Frontal cortex (tissue), 4 donors: ENCODE data around the gene AP2B1. TPM values are rescaled to one million over a fixed set of nuclear protein-coding genes. Genes with fewer than 3 reads are reported as not detected.

Experiments used
- DNase-seq, 2 donors: peaks; one replicate each; pipeline ENCODE4 v3.0.0; 2012; ENCODE audit warnings: low spot score in 2 of 2
- FAIRE-seq: peaks from 2 replicates; lab custom pipeline; 2012; peaks lifted over from hg19 to GRCh38; lab: Jason Lieb, UNC
- small RNA-seq: library from RNA; depleted of rRNA; stranded (forward); fragments of <200 nt; gene quantifications from one replicate; pipeline ENCODE3, GENCODE V24; 2014
- total RNA-seq: library from RNA; depleted of rRNA; stranded (reverse); fragments of >200 nt; gene quantifications from one replicate; pipeline ENCODE4 v1.2.3, GENCODE V29; 2014
- donor health status: control.
- donor health status: control.
- donor health status: control.

Gene AP2B1
- total RNA-seq, 1 donor from 2014 or later, result 126 TPM

- DNase-seq, result no peak
- FAIRE-seq, result no peak
Measured at GRCh38 chr17:35761601-35762000, 174.5 kb downstream of the AP2B1 start.

DNA sequence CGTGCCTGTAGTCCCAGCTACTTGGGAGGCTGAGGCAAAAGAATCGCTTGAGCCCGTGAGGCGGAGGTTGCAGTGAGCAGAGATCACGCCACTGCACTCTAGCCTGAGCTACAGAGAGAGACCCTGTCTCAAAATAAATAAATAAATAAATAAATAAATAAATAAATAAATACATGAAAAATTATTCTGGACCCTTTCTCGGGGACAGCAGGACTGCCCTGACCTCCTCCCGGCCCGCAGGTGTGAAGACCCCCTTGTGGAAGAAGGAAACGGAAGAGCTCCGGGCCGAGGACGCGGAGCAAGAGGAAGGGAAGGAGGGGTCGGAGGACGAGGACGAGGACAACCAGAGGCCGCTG, 176.6 kb downstream of the AP2B1 start:
- FAIRE-seq, result no peak
- DNase-seq, result no peak

- DNase-seq (peak; percentile 90 to 95), FAIRE-seq (no peak)
Measured at GRCh38 chr17:35764123-35764991, 177.2 kb downstream of the AP2B1 start.

DNA sequence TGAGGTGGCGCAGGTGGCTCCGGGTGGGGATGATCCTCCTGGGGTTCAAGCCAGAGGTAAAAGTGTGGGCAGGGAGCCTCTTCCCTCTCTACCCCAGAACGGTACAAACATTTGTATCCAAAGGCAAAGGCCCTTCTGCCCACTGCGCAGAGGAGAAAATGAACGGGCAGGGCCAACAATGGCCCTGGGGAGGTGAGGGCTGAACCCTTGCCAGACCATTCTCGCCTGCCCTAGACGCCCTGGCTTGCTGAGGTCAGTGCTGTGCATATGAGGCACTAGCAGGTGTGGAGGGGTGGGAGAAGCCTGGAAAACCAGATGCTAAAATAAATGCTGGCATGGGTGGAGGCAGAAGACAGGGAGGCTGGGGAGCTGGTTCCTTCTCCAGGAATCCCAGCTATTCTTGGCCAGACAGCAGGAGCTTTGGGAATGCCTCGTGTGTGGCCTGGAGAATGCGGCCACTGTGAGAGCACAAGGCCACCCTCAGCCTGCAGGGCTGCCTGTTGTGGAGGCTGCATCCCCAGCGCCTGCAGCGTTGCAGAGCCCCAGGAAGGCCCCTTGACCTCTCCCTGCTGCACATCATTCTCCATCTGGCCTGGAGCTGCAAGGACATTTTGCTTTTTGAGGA, 178.1 kb downstream of the AP2B1 start:
- FAIRE-seq (no peak), DNase-seq (no peak)

- FAIRE-seq (no peak), DNase-seq (no peak)
Measured at GRCh38 chr17:35765756-35766488, 178.8 kb downstream of the AP2B1 start.

- no peak for DNase-seq
- no peak for FAIRE-seq
Measured at GRCh38 chr17:35766489-35766877, 179.4 kb downstream of the AP2B1 start.

DNA sequence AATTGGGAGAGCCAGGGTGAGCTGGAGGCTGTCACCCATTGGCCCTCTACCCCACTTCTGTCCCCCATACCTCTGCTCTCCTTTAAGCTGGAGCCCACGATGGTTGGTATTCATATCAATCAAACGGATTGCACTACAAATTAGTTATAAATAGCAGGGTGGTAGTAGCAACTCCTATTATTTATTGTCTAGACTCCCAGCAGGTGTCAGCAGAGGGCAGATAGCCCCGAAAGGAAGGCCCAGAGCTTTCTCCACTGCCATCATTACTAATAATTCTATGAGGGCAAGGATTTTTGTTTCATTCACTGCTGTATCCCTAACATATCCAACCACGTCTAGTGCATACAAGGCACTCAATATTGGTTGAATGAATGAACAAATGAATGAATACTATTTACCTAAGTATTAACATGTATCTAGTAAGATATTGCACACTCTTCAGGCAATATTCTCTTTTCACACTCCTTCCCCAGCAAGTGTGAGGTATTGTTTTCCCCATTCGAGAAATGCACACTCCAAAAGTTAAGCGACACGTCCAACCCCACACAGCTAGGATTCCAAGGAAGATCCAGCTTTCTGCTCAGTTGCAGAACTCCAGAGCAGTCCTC, 179.9 kb downstream of the AP2B1 start:
- FAIRE-seq, result no peak
- DNase-seq, result peak; percentile 65 to 72

- no peak for FAIRE-seq
- no peak for DNase-seq
Measured at GRCh38 chr17:35768797-35769196, 181.7 kb downstream of the AP2B1 start.

- no peak for FAIRE-seq
- DNase-seq, result no peak
Measured at GRCh38 chr17:35769895-35770486, 182.9 kb downstream of the AP2B1 start.

DNA sequence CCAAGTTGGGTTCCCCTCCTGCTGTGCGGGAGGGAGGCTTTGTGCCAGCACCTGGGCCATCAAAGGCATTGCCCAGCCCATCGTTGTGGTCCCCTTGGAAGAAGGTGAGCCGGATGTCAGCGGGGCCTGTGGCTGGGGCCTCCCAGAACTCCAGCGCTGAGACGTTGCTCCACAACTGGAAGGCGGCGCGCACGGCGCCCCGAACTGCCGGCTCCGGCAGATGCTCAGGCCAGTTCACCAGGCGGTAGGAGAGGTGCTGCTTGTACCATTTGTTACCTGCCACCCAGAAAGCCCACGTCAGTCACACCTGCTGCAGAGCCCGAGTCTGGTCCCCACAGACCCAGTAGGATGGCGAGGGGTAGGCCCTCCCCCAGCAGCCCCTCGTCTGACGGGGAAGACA, 186.0 kb downstream of the AP2B1 start:
- no peak for DNase-seq
- no peak for FAIRE-seq

DNA sequence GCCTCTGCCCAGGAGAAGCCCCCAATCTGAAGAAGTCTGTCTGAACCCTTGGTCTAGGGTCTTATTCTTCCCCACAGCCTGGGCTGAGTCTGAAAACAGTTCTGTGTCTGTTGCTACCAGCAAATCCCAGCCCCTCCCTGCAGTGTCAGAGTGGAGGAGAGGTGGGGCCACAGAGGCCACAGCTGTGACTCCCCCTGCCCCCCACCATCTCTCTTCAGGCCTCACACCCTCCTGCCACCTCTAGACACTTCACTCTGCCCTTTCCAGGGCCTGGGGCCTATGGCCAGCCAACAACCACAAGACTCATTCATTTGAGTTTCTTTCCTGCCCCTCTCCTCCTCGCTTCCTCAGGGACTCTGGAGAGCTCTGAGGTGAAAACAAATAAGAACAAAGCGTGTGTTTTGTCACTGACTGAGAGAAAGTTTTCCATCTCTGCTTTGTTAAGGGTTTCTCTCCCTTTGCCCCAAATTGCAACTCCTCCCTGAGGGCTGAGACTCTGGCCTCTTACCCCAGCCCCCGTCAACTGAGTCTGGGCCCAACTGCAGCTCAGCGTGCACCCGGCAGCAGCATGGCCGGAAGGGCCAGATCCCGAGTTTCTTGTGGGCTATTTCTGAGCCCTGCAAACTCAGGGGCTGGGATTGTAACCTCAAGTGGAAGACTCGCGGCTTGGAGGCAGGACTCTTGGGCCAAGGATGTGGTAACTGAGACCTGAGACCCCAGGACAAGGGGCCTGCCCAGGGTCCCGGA, 186.7 kb downstream of the AP2B1 start:
- DNase-seq (no peak), FAIRE-seq (no peak)

- FAIRE-seq, result no peak
- no peak for DNase-seq
Measured at GRCh38 chr17:35774499-35774898, 187.4 kb downstream of the AP2B1 start.

GRCh38 chr17:35775039-35775438, 187.9 kb downstream of the AP2B1 start:
- no peak for FAIRE-seq

GRCh38 chr17:35775583-35775982, 188.5 kb downstream of the AP2B1 start:
- no peak for DNase-seq
- FAIRE-seq, result no peak

More at GRCh38 chr17:35775039-35775438, 187.9 kb downstream of the AP2B1 start:
- no peak for DNase-seq

Small RNA genes lying within 50 kb of the gene (small RNA-seq; reads per million reads assigned to genes)
- gene AC004134.1 (not detected), gene AC015911.1 (not detected), gene SNORD7 (26.7 reads per million, percentile 97 among the genes with 10 or more reads in this experiment)

Other genes with a start within 250 kb of the AP2B1 start
- 2.9 TPM for gene SLFN11, start 213.7 kb upstream of the AP2B1 start, total RNA-seq
- gene SLFN12, start 154.8 kb upstream of the AP2B1 start, total RNA-seq, result 2.0 TPM
- gene SLFN13, start 138.6 kb upstream of the AP2B1 start, total RNA-seq, result under 0.01 TPM
- gene SLFN12L, start 49.6 kb upstream of the AP2B1 start, total RNA-seq, result 0.41 TPM
- gene SLFN14, start 26.5 kb upstream of the AP2B1 start, total RNA-seq, result 0.41 TPM
- 6.1 TPM for gene PEX12, start 8.8 kb upstream of the AP2B1 start, total RNA-seq
- 6.9 TPM for gene RASL10B, start 144.3 kb downstream of the AP2B1 start, total RNA-seq
- under 0.01 TPM for gene GAS2L2, start 165.9 kb downstream of the AP2B1 start, total RNA-seq
- gene C17orf50, start 173.6 kb downstream of the AP2B1 start, total RNA-seq, result 0.41 TPM
- 9.4 TPM for gene MMP28, start 208.3 kb downstream of the AP2B1 start, total RNA-seq
- 48.1 TPM for gene TAF15, start 222.2 kb downstream of the AP2B1 start, total RNA-seq